Measurements from ENCODE around the gene FAM53B.

The FAM53B gene

GRCh38 chr10:124575107-124576035 lies 168.8 kb downstream of the FAM53B start:
- in situ Hi-C loops (cut with MboI; ENCODE audit: low pct_unique_long_range_greater_than_20kb, low sequenced_read_pairs, unreplicated experiment), result no loop called here
- TF ChIP-seq CTCF (IDR thresholded peaks at IDR 0.05; ENCODE audit: extremely low read depth, insufficient read depth, missing control alignments), result no peak
- no peak for DNase-seq (ENCODE audit: low spot score)

GRCh38 chr10:124574456-124575070 lies 169.6 kb downstream of the FAM53B start:
- in situ Hi-C loops (cut with MboI; ENCODE audit: low pct_unique_long_range_greater_than_20kb, low sequenced_read_pairs, unreplicated experiment), result no loop called here
- no peak for TF ChIP-seq CTCF (IDR thresholded peaks at IDR 0.05; ENCODE audit: extremely low read depth, insufficient read depth, missing control alignments)
- no peak for DNase-seq (ENCODE audit: low spot score)

- DNase-seq (ENCODE audit: low spot score), result no peak
- in situ Hi-C loops (cut with MboI; ENCODE audit: low pct_unique_long_range_greater_than_20kb, low sequenced_read_pairs, unreplicated experiment), result no loop called here
- no peak for TF ChIP-seq CTCF (IDR thresholded peaks at IDR 0.05; ENCODE audit: extremely low read depth, insufficient read depth, missing control alignments)
These were observed 170.3 kb downstream of the FAM53B start for GRCh38 chr10:124573726-124574455.

- no peak for TF ChIP-seq CTCF (IDR thresholded peaks at IDR 0.05; ENCODE audit: extremely low read depth, insufficient read depth, missing control alignments)
- in situ Hi-C loops (cut with MboI; ENCODE audit: low pct_unique_long_range_greater_than_20kb, low sequenced_read_pairs, unreplicated experiment), result no loop called here
- DNase-seq (ENCODE audit: low spot score), result no peak
These were observed 171.4 kb downstream of the FAM53B start for GRCh38 chr10:124572751-124573150.

GRCh38 chr10:124570646-124571045 lies 173.5 kb downstream of the FAM53B start:
- in situ Hi-C loops (cut with MboI; ENCODE audit: low pct_unique_long_range_greater_than_20kb, low sequenced_read_pairs, unreplicated experiment), result no loop called here
- TF ChIP-seq CTCF (IDR thresholded peaks at IDR 0.05; ENCODE audit: extremely low read depth, insufficient read depth, missing control alignments), result no peak
- DNase-seq (ENCODE audit: low spot score), result no peak

GRCh38 chr10:124569623-124570470 lies 174.3 kb downstream of the FAM53B start:
- in situ Hi-C loops (cut with MboI; ENCODE audit: low pct_unique_long_range_greater_than_20kb, low sequenced_read_pairs, unreplicated experiment), result no loop called here
- DNase-seq (ENCODE audit: low spot score), result no peak
- TF ChIP-seq CTCF (IDR thresholded peaks at IDR 0.05; ENCODE audit: extremely low read depth, insufficient read depth, missing control alignments), result no peak
